Ishikawa (cell line): Measurements from ENCODE around the gene PDE4D.

ENCODE experiments used
- CEBPB ChIP-seq: IDR thresholded peaks from 2 replicates; pipeline ENCODE4 v1.6.1; 2012
- EP300 ChIP-seq: IDR thresholded peaks from 2 replicates; pipeline ENCODE4 v1.6.1; 2012; ENCODE audit warnings: borderline replicate concordance
- REST ChIP-seq: IDR thresholded peaks from 2 replicates; pipeline ENCODE4 v1.6.1; 2012; ENCODE audit warnings: low read depth, mild to moderate bottlenecking
- TAF1 ChIP-seq: IDR thresholded peaks from 2 replicates; pipeline ENCODE4 v1.6.1; 2012; ENCODE audit warnings: low read depth, mild to moderate bottlenecking
- YY1 ChIP-seq: IDR thresholded peaks from 2 replicates; pipeline ENCODE4 v1.6.1; 2012; ENCODE audit warnings: low read depth
- TF ChIP-seq, protein P1 (sequence below): IDR thresholded peaks from 2 replicates; pipeline ENCODE4 v1.6.1; 2012

- TF ChIP-seq CEBPB (no peak), EP300 (no peak), YY1 (no peak), TAF1 (no peak), REST (no peak)
- TF ChIP-seq, protein P1, sequence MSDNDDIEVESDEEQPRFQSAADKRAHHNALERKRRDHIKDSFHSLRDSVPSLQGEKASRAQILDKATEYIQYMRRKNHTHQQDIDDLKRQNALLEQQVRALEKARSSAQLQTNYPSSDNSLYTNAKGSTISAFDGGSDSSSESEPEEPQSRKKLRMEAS: no peak
Observed at GRCh38 chr5:59260973-59261372, 632.6 kb downstream of the PDE4D start.
